Neural cell (in vitro differentiated cells): ENCODE results near the gene CCDC122. TPM values are rescaled to one million over a fixed set of nuclear protein-coding genes. Genes with fewer than 3 reads are reported as not detected.

Experiments used
- H2AFZ ChIP-seq: fragments of 200-600, 300-800 bp; sonication (generic), shearing (Covaris generic); 2 replicates; pipeline ENCODE4 v1.6.0; 2014; ENCODE audit warnings: low read depth, mild to moderate bottlenecking, antibody characterized with exemption, low read length, moderate library complexity
- H3F3A ChIP-seq: fragments of 200-600 bp; shearing (Covaris generic); 2 replicates; pipeline ENCODE4 v1.6.1; 2016; ENCODE audit warnings: mild to moderate bottlenecking, moderate library complexity, mixed read lengths, antibody characterized with exemption, low read length; ENCODE audit not compliant: insufficient read depth, poor library complexity, severe bottlenecking
- H3K27ac ChIP-seq: fragments of 200-600, 300-800 bp; sonication (generic), shearing (Covaris generic); 2 replicates; pipeline ENCODE4 v1.5.1; 2014; ENCODE audit warnings: mild to moderate bottlenecking, low read length, moderate library complexity
- H3K27me3 ChIP-seq: fragments of 300-800, 200-600 bp; sonication (generic), shearing (Covaris generic); 2 replicates; pipeline ENCODE4 v1.6.0; 2014; ENCODE audit warnings: mild to moderate bottlenecking, low read depth, low read length, moderate library complexity; ENCODE audit not compliant: insufficient read depth
- H3K36me3 ChIP-seq: fragments of 300-800, 200-600 bp; sonication (generic), shearing (Covaris generic); 2 replicates; pipeline ENCODE4 v1.5.1; 2014; ENCODE audit warnings: mild to moderate bottlenecking, antibody characterized with exemption, low read length, moderate library complexity; ENCODE audit not compliant: insufficient read depth
- H3K4me2 ChIP-seq: fragments of 300-800, 200-600 bp; sonication (generic), shearing (Covaris generic); 2 replicates; pipeline ENCODE4 v1.6.0; 2014; ENCODE audit warnings: mild to moderate bottlenecking, low read length
- H3K4me3 ChIP-seq: fragments of 300-800, 200-600 bp; sonication (generic), shearing (Covaris generic); 2 replicates; pipeline ENCODE4 v1.5.1; 2014; ENCODE audit warnings: mild to moderate bottlenecking, low read length, moderate library complexity
- H3K79me2 ChIP-seq: fragments of 200-600 bp; shearing (Covaris generic); replicated peaks from 2 replicates; pipeline ENCODE4 v1.6.0; 2014; ENCODE audit warnings: mild to moderate bottlenecking, low read length, moderate library complexity; ENCODE audit not compliant: insufficient read depth
- H3K9ac ChIP-seq: fragments of 300-800, 200-600 bp; sonication (generic), shearing (Covaris generic); 2 replicates; pipeline ENCODE4 v1.6.1; 2016; ENCODE audit warnings: mild to moderate bottlenecking, low read length, mixed read lengths
- H3K9me2 ChIP-seq: fragments of 200-600 bp; shearing (Covaris generic); 2 replicates; pipeline ENCODE4 v1.6.1; 2016; ENCODE audit warnings: mild to moderate bottlenecking, low read length, mixed read lengths; ENCODE audit not compliant: insufficient read depth
- H3K9me3 ChIP-seq: fragments of 200-600, 300-800 bp; sonication (generic), shearing (Covaris generic); 2 replicates; pipeline ENCODE4 v1.6.1; 2016; ENCODE audit warnings: mild to moderate bottlenecking, mixed run types, low read length, moderate library complexity, mixed read lengths
- H4K20me1 ChIP-seq: fragments of 200-600 bp; shearing (Covaris generic); 2 replicates; pipeline ENCODE4 v1.6.1; 2016; ENCODE audit warnings: mild to moderate bottlenecking, mixed run types; ENCODE audit not compliant: insufficient read depth
- EP300 ChIP-seq: fragments of 450-650 bp; conservative IDR thresholded peaks from 2 replicates; pipeline ENCODE4 v1.6.1; 2014; ENCODE audit warnings: antibody characterized with exemption, mild to moderate bottlenecking, moderate library complexity; ENCODE audit not compliant: poor library complexity, severe bottlenecking
- EZH2 ChIP-seq: fragments of 200-600, 300-800 bp; shearing (Covaris generic), sonication (generic); IDR thresholded peaks from 2 replicates; pipeline ENCODE4 v1.6.1; 2014; ENCODE audit warnings: antibody characterized with exemption, low read length, borderline replicate concordance, mild to moderate bottlenecking; ENCODE audit not compliant: insufficient read depth, poor library complexity, severe bottlenecking
- MXI1 ChIP-seq: fragments of 450-650 bp; conservative IDR thresholded peaks from 2 replicates; pipeline ENCODE4 v1.6.1; 2014; ENCODE audit warnings: antibody characterized with exemption, mild to moderate bottlenecking; ENCODE audit not compliant: poor library complexity, severe bottlenecking
- POLR2AphosphoS5 ChIP-seq: IDR thresholded peaks from 2 replicates; pipeline ENCODE4 v1.6.1; 2012
- RAD21 ChIP-seq: fragments of 450-650 bp; conservative IDR thresholded peaks from 2 replicates; pipeline ENCODE4 v1.6.1; 2014; ENCODE audit warnings: antibody characterized with exemption, mild to moderate bottlenecking, moderate library complexity
- SMC3 ChIP-seq: fragments of 450-650 bp; conservative IDR thresholded peaks from 2 replicates; pipeline ENCODE4 v1.6.1; 2014; ENCODE audit warnings: antibody characterized with exemption, mild to moderate bottlenecking, moderate library complexity; ENCODE audit not compliant: poor library complexity
- TAF1 ChIP-seq: IDR thresholded peaks from 2 replicates; pipeline ENCODE4 v1.6.1; 2012; ENCODE audit warnings: low read depth
- polyA plus RNA-seq: library from polyadenylated mRNA; depleted of rRNA; stranded (reverse); fragments of >200 nt; gene quantifications from 2 replicates; pipeline ENCODE4 v1.2.3, GENCODE V29; 2014
- TF ChIP-seq, protein P1 (sequence below): fragments of 450-650 bp; IDR thresholded peaks from 2 replicates; pipeline ENCODE4 v1.5.1; 2014; ENCODE audit warnings: antibody characterized with exemption, mild to moderate bottlenecking, moderate library complexity; ENCODE audit not compliant: poor library complexity, severe bottlenecking
- TF ChIP-seq, protein P2 (sequence below): IDR thresholded peaks from 2 replicates; pipeline ENCODE4 v1.6.1; 2012; ENCODE audit warnings: borderline replicate concordance

The CCDC122 gene
- polyA plus RNA-seq, 1 donor from 2014 or later, result 0.79 TPM

DNA sequence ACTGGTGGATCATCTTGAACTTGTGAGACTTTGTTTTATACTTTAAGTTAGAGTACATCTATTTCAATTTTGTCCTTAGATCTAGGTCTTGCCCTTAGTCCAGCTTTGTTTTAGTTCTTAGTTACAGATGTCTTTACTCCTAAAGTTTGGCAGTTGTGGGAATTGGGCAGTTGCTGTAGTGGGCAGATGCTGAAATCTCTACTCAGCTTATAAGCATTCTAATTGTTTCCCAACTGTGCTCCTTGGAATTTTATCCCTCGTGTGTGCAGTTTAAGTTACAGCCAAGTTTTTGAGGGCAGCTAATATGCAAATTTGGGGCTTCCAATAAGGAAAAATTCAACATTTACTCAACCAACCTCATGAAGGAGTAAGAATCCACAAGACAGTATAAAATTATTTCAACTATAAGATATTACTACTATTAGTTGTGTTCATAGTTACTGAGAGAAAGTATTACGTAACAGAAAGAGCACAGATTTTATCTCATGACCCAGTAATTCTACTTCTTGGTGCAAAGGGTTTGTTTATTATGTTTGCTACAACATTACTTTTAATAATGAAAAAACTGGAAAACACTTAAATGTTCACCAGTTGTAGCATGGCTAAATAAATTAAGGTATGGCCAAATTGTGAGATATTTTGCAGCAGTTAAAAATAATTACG is 32.9 kb downstream of the CCDC122 start:
- Histone ChIP-seq H3K4me2 (no peak overlapping the region), H3K9me3 (no peaks in the 10 kb centered on the region), H3F3A (no peaks in the 10 kb centered on the region), H2AFZ (no peak overlapping the region), H3K4me3 (no peak overlapping the region), H3K27me3 (no peaks in the 10 kb centered on the region), H3K9ac (no peak overlapping the region), H3K79me2 (no peaks in the 10 kb centered on the region), H3K36me3 (peaks cover 3% of the 10 kb centered on the region), H4K20me1 (no peaks in the 10 kb centered on the region), H3K9me2 (no peaks in the 10 kb centered on the region), H3K27ac (no peak overlapping the region)
- TF ChIP-seq, protein P1, sequence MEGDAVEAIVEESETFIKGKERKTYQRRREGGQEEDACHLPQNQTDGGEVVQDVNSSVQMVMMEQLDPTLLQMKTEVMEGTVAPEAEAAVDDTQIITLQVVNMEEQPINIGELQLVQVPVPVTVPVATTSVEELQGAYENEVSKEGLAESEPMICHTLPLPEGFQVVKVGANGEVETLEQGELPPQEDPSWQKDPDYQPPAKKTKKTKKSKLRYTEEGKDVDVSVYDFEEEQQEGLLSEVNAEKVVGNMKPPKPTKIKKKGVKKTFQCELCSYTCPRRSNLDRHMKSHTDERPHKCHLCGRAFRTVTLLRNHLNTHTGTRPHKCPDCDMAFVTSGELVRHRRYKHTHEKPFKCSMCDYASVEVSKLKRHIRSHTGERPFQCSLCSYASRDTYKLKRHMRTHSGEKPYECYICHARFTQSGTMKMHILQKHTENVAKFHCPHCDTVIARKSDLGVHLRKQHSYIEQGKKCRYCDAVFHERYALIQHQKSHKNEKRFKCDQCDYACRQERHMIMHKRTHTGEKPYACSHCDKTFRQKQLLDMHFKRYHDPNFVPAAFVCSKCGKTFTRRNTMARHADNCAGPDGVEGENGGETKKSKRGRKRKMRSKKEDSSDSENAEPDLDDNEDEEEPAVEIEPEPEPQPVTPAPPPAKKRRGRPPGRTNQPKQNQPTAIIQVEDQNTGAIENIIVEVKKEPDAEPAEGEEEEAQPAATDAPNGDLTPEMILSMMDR, result no peak
- TF ChIP-seq RAD21 (no peak), TAF1 (no peak), MXI1 (no peak), EP300 (no peak), EZH2 (no peak), POLR2AphosphoS5 (no peak), SMC3 (no peak)
- TF ChIP-seq, protein P2, sequence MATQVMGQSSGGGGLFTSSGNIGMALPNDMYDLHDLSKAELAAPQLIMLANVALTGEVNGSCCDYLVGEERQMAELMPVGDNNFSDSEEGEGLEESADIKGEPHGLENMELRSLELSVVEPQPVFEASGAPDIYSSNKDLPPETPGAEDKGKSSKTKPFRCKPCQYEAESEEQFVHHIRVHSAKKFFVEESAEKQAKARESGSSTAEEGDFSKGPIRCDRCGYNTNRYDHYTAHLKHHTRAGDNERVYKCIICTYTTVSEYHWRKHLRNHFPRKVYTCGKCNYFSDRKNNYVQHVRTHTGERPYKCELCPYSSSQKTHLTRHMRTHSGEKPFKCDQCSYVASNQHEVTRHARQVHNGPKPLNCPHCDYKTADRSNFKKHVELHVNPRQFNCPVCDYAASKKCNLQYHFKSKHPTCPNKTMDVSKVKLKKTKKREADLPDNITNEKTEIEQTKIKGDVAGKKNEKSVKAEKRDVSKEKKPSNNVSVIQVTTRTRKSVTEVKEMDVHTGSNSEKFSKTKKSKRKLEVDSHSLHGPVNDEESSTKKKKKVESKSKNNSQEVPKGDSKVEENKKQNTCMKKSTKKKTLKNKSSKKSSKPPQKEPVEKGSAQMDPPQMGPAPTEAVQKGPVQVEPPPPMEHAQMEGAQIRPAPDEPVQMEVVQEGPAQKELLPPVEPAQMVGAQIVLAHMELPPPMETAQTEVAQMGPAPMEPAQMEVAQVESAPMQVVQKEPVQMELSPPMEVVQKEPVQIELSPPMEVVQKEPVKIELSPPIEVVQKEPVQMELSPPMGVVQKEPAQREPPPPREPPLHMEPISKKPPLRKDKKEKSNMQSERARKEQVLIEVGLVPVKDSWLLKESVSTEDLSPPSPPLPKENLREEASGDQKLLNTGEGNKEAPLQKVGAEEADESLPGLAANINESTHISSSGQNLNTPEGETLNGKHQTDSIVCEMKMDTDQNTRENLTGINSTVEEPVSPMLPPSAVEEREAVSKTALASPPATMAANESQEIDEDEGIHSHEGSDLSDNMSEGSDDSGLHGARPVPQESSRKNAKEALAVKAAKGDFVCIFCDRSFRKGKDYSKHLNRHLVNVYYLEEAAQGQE, result no peak

DNA sequence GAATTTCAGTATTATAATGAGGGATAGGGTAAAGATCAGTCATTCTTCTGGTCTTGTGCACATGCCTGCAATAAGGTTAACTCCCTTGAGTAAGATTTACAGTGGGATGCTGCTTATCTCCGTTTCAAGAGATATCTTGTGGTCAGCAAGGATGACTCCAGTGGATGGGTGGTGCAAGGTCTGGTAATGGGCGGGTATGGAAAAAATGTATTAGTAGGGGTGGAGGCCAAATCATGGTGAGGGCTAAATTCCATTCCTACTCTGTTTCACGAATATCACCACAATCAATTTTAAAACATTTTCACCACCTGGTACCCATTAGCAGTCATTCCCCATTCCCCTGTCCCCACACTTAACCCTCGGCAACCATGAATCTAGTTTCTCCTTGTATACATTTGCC is 40.6 kb downstream of the CCDC122 start:
- H3K9me3 ChIP-seq, result no peaks in the 10 kb centered on the region
- H2AFZ ChIP-seq, result no peak overlapping the region
- no peak overlapping the region for H3K4me3 ChIP-seq
- H3K9me2 ChIP-seq, result no peaks in the 10 kb centered on the region
- H3K27ac ChIP-seq, result no peak overlapping the region
- H3K36me3 ChIP-seq, result no peaks in the 10 kb centered on the region
- TF ChIP-seq TAF1 (no peak), SMC3 (no peak), EZH2 (no peak), MXI1 (no peak), EP300 (no peak), RAD21 (no peak), POLR2AphosphoS5 (no peak)
- TF ChIP-seq, protein P2, result no peak
- TF ChIP-seq, protein P1, result no peak
- no peaks in the 10 kb centered on the region for H4K20me1 ChIP-seq
- H3K9ac ChIP-seq, result no peak overlapping the region
- no peaks in the 10 kb centered on the region for H3K79me2 ChIP-seq
- H3F3A ChIP-seq, result no peaks in the 10 kb centered on the region
- no peaks in the 10 kb centered on the region for H3K27me3 ChIP-seq
- H3K4me2 ChIP-seq, result no peak overlapping the region
